Measurements from ENCODE around the gene GTF2I.
A peak's percentile ranks its signal among the peaks of the same experiment; 100 is the strongest.
"Not testable (repeated sequence)": the region's sequence is repeated elsewhere in the genome, so short reads cannot be mapped to it uniquely, and the experiment has no call there.

GTF2I gene

GRCh38 chr7:74667013-74667412 lies 9.5 kb downstream of the GTF2I start:
- DNase-seq; H3K9me3 Mint-ChIP-seq; H3K4me3 Mint-ChIP-seq; H3K27me3 Mint-ChIP-seq; ATAC-seq (replicated peaks): not testable (repeated sequence)
- peaks cover 38 to 45% of the 10 kb centered on the region in 2 donors for H3K36me3 Mint-ChIP-seq
- peaks cover 29 to 73% of the 10 kb centered on the region in 2 donors for H3K4me1 Mint-ChIP-seq
- H3K27ac Mint-ChIP-seq = peak overlapping the region; percentile 80

- H3K4me3 Mint-ChIP-seq; ATAC-seq (replicated peaks); H3K27ac Mint-ChIP-seq; H3K9me3 Mint-ChIP-seq; H3K27me3 Mint-ChIP-seq; DNase-seq: not testable (repeated sequence)
- peaks cover 38 to 45% of the 10 kb centered on the region in 2 donors for H3K36me3 Mint-ChIP-seq
- peaks cover 29 to 69% of the 10 kb centered on the region in 2 donors for H3K4me1 Mint-ChIP-seq
Observed at GRCh38 chr7:74667520-74667919, 10.0 kb downstream of the GTF2I start.

GRCh38 chr7:74671602-74672001 lies 14.1 kb downstream of the GTF2I start:
- DNase-seq = no peak
- H3K4me3 Mint-ChIP-seq = no peak overlapping the region
- H3K36me3 Mint-ChIP-seq = peaks cover 14 to 20% of the 10 kb centered on the region in 2 donors
- no peaks in the 10 kb centered on the region for H3K27me3 Mint-ChIP-seq
- no peak for ATAC-seq (replicated peaks)
- no peak overlapping the region for H3K27ac Mint-ChIP-seq
- H3K4me1 Mint-ChIP-seq = peaks cover 16 to 40% of the 10 kb centered on the region in 2 donors
- H3K9me3 Mint-ChIP-seq = no peaks in the 10 kb centered on the region

- ATAC-seq (replicated peaks) (no peak), DNase-seq (no peak)
- Mint-ChIP-seq H3K27ac (no peak overlapping the region), H3K36me3 (peaks cover 7 to 15% of the 10 kb centered on the region in 2 donors), H3K9me3 (no peaks in the 10 kb centered on the region), H3K4me3 (no peak overlapping the region), H3K27me3 (no peaks in the 10 kb centered on the region), H3K4me1 (peaks cover 10 to 32% of the 10 kb centered on the region in 2 donors)
Observed at GRCh38 chr7:74672343-74672915, 14.9 kb downstream of the GTF2I start.

GRCh38 chr7:74674166-74674565 lies 16.6 kb downstream of the GTF2I start:
- H3K27me3 Mint-ChIP-seq = no peaks in the 10 kb centered on the region
- ATAC-seq (replicated peaks) = no peak
- H3K36me3 Mint-ChIP-seq = peaks cover 7 to 14% of the 10 kb centered on the region in 2 donors

GRCh38 chr7:74682829-74683228 lies 25.3 kb downstream of the GTF2I start:
- Mint-ChIP-seq H3K27ac (peak overlapping the region; percentile 49), H3K9me3 (peaks cover 0 to 2% of the 10 kb centered on the region in 2 donors), H3K4me1 (peaks cover 20 to 58% of the 10 kb centered on the region in 2 donors), H3K27me3 (no peaks in the 10 kb centered on the region), H3K36me3 (peaks cover 31 to 44% of the 10 kb centered on the region in 2 donors), H3K4me3 (no peak overlapping the region)
- DNase-seq (no peak), ATAC-seq (replicated peaks) (no peak)

More at GRCh38 chr7:74674166-74674565, 16.6 kb downstream of the GTF2I start:
- H3K4me3 Mint-ChIP-seq = no peak overlapping the region
- peaks cover 9 to 23% of the 10 kb centered on the region in 2 donors for H3K4me1 Mint-ChIP-seq
- DNase-seq = no peak
- no peaks in the 10 kb centered on the region for H3K9me3 Mint-ChIP-seq
- H3K27ac Mint-ChIP-seq = peak overlapping the region; percentile 75

- ATAC-seq (replicated peaks) (no peak), DNase-seq (no peak)
- Mint-ChIP-seq H3K27me3 (no peaks in the 10 kb centered on the region), H3K27ac (peak overlapping the region; percentile 59), H3K4me3 (no peak overlapping the region), H3K36me3 (peaks cover 27 to 43% of the 10 kb centered on the region in 2 donors), H3K4me1 (peaks cover 17 to 58% of the 10 kb centered on the region in 2 donors), H3K9me3 (peaks cover 0 to 2% of the 10 kb centered on the region in 2 donors)
Observed at GRCh38 chr7:74683799-74684198, 26.3 kb downstream of the GTF2I start.

GRCh38 chr7:74684473-74684872 lies 27.0 kb downstream of the GTF2I start:
- Mint-ChIP-seq H3K4me3 (no peak overlapping the region), H3K27me3 (no peaks in the 10 kb centered on the region), H3K36me3 (peaks cover 30 to 44% of the 10 kb centered on the region in 2 donors), H3K9me3 (peaks cover 0 to 2% of the 10 kb centered on the region in 2 donors), H3K4me1 (peaks cover 17 to 58% of the 10 kb centered on the region in 2 donors), H3K27ac (peak overlapping the region; percentile 62)
- DNase-seq (no peak), ATAC-seq (replicated peaks) (no peak)

- peak overlapping the region; percentile 62 for H3K27ac Mint-ChIP-seq
- DNase-seq = no peak
- no peak overlapping the region for H3K4me3 Mint-ChIP-seq
- peaks cover 17 to 58% of the 10 kb centered on the region in 2 donors for H3K4me1 Mint-ChIP-seq
- peaks cover 32 to 43% of the 10 kb centered on the region in 2 donors for H3K36me3 Mint-ChIP-seq
- no peak for ATAC-seq (replicated peaks)
- H3K27me3 Mint-ChIP-seq = no peaks in the 10 kb centered on the region
- peaks cover 0 to 2% of the 10 kb centered on the region in 2 donors for H3K9me3 Mint-ChIP-seq
Observed at GRCh38 chr7:74684921-74685320, 27.4 kb downstream of the GTF2I start.

- no peak for ATAC-seq (replicated peaks)
- Mint-ChIP-seq H3K4me1 (peaks cover 8 to 14% of the 10 kb centered on the region in 2 donors), H3K9me3 (peaks cover 0 to 5% of the 10 kb centered on the region in 2 donors), H3K27me3 (no peaks in the 10 kb centered on the region), H3K4me3 (no peak overlapping the region), H3K36me3 (peaks cover 36 to 49% of the 10 kb centered on the region in 2 donors), H3K27ac (no peak overlapping the region)
- no peak for DNase-seq
Observed at GRCh38 chr7:74690474-74690873, 33.0 kb downstream of the GTF2I start.

- not testable (repeated sequence) for ATAC-seq (replicated peaks); H3K27ac Mint-ChIP-seq; H3K4me3 Mint-ChIP-seq; DNase-seq; H3K4me1 Mint-ChIP-seq; H3K9me3 Mint-ChIP-seq; H3K27me3 Mint-ChIP-seq
- H3K36me3 Mint-ChIP-seq = peaks cover 32 to 49% of the 10 kb centered on the region in 2 donors
Observed at GRCh38 chr7:74704419-74704818, 46.9 kb downstream of the GTF2I start.

- Mint-ChIP-seq H3K27ac (peak overlapping the region; percentile 37), H3K4me1 (no peaks in the 10 kb centered on the region), H3K4me3 (no peak overlapping the region), H3K9me3 (peaks cover 1 to 2% of the 10 kb centered on the region in 2 donors), H3K27me3 (no peaks in the 10 kb centered on the region), H3K36me3 (peaks cover 38 to 52% of the 10 kb centered on the region in 2 donors)
- no peak for ATAC-seq (replicated peaks)
- DNase-seq = no peak
Observed at GRCh38 chr7:74707238-74707637, 49.7 kb downstream of the GTF2I start.

- H3K36me3 Mint-ChIP-seq = peaks cover 41 to 56% of the 10 kb centered on the region in 2 donors
- no peak for ATAC-seq (replicated peaks)
- DNase-seq = no peak
- no peaks in the 10 kb centered on the region for H3K4me1 Mint-ChIP-seq
- H3K27me3 Mint-ChIP-seq = no peaks in the 10 kb centered on the region
- H3K27ac Mint-ChIP-seq = no peak overlapping the region
- no peak overlapping the region for H3K4me3 Mint-ChIP-seq
- peaks cover 6 to 9% of the 10 kb centered on the region in 2 donors for H3K9me3 Mint-ChIP-seq
Observed at GRCh38 chr7:74708569-74709275, 51.2 kb downstream of the GTF2I start.

GRCh38 chr7:74709880-74710671 lies 52.6 kb downstream of the GTF2I start:
- no peak overlapping the region for H3K4me3 Mint-ChIP-seq
- H3K27me3 Mint-ChIP-seq = no peaks in the 10 kb centered on the region
- H3K9me3 Mint-ChIP-seq = peaks cover 6 to 9% of the 10 kb centered on the region in 2 donors
- H3K4me1 Mint-ChIP-seq = no peaks in the 10 kb centered on the region
- no peak overlapping the region for H3K27ac Mint-ChIP-seq
- no peak for DNase-seq
- H3K36me3 Mint-ChIP-seq = peaks cover 46 to 64% of the 10 kb centered on the region in 2 donors
- ATAC-seq (replicated peaks) = no peak
